ENCODE data around the gene FOXD4.
A peak's percentile ranks its signal among the peaks of the same experiment; 100 is the strongest.
"Not testable (repeated sequence)": the region's sequence is repeated elsewhere in the genome, so short reads cannot be mapped to it uniquely, and the experiment has no call there.

DNA sequence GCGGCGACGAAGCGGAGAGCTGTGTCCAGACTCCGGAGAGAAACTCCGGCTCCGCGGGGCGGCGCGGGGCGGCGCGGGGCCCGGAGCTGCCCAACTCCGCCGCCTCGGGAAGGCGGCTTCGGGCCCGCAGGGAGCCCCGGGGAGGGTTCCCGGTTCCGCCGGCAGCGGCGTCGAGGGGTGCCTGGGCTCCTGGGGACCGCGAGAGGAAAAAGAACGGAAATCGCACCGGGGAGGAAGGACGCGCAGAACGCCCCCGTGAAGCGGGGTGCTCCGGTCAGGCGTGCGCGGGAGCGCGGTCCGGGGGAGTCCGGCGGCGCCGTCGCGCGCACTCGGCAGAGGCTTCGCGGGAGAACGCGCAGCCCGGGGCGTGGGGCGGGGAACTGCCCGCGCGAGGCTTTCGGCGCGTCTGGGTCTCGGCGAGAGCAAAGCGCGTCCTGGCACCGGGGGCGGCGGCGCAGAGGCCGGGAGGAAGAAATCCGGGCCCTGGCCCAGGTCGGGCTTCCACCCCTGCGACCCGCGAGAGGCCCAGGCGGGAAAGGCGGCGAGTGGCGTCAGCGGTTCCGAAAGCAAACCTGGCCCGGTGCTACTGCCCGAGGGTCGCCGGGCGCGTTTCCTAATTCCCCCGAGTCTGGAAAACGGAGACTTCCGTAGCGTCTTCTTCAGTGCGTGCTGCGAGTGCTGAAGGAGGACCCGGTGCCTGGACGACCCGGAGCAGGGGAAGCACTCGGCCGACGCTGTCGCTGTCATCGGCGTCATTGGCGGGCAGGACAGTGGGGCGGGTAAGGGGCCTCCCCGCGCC lies 4.5 kb downstream of the FOXD4 start:
- TF ChIP-seq ZNF331 (CRISPR knock-in tag; IDR thresholded peaks at IDR 0.05; ENCODE audit: low read depth) = not testable (repeated sequence)
- peak; percentile 100 for TF ChIP-seq EZH2 (IDR thresholded peaks at IDR 0.05; ENCODE audit: low read depth, unreplicated experiment)
